ENCODE measurements around the gene XPNPEP1. TPM values are rescaled to one million over a fixed set of nuclear protein-coding genes. Genes with fewer than 3 reads are reported as not detected.

XPNPEP1 gene
- total RNA-seq, 1 experiment from 2014 or later, result 71.3 TPM

DNA sequence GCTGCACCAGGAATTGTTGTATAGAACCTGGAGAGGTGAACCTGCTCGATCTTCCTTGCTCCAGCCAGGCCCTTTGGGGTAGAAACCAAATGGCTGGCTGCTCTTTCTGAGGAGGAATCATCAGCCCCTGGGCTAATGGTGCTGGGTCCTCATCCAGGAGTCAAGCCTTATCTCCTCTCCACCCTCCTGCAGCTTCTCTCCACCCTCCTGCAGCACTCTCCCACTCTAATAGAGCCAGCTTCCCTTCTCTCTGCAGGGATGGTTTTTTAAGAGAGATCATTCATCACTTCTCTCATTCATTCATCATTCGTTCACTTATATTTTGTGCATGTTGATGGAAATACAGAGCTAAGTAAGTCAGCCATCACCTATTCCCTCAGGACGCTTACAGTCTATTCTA, 103.5 kb downstream of the XPNPEP1 start:
- Histone ChIP-seq H4K91ac (ENCODE audit: insufficient read length, low read depth, low read length) (no peak overlapping the region), H3K4ac (ENCODE audit: low read depth, low read length) (no peak overlapping the region)

More for the DNA sequence above, 103.5 kb downstream of the XPNPEP1 start:
- Mint-ChIP-seq H3K4me3 (no peak overlapping the region), H3K27me3 (ENCODE audit: low read depth) (no peaks in the 10 kb centered on the region), H3K36me3 (ENCODE audit: insufficient read depth in 1 of 3, low read depth in 3 of 3) (no peaks in the 10 kb centered on the region), H3K4me1 (peaks cover 4 to 9% of the 10 kb centered on the region in 2 experiments; a peak in 2 of 4 replicates), H3K9me3 (no peaks in the 10 kb centered on the region), H3K27ac (no peak overlapping the region)
- H2BK15ac ChIP-seq (ENCODE audit: low read depth, low read length), result no peak overlapping the region
- no peak overlapping the region for H2AK5ac ChIP-seq (ENCODE audit: insufficient read length, low read length)
- WGBS (ENCODE audit: extremely low coverage, insufficient read length, low lambda C conversion rate), result no CpG with 5 or more reads among the region's 3 CpGs
- H3K4me2 ChIP-seq (ENCODE audit: insufficient read depth, insufficient read length, low read length), result no peak overlapping the region
- no peaks in the 10 kb centered on the region for H3K79me1 ChIP-seq (ENCODE audit: insufficient read depth, low read depth, low read length, poor library complexity, severe bottlenecking)
- H4K20me1 ChIP-seq (ENCODE audit: control insufficient read depth, insufficient read depth, insufficient read length), result no peaks in the 10 kb centered on the region
- H3K9me3 ChIP-seq (ENCODE audit: control insufficient read depth, low read depth, low read length), result no peaks in the 10 kb centered on the region
- no peaks in the 10 kb centered on the region for H3K4me1 ChIP-seq (ENCODE audit: insufficient read depth, low read length)
- 0 out of 2 replicates have a peak, but pooled peaks cover 1% of the 10 kb centered on the region for H3K79me2 ChIP-seq (ENCODE audit: insufficient read depth, low read length)
- no peak overlapping the region for H2BK20ac ChIP-seq (ENCODE audit: low read depth, low read length, poor library complexity, severe bottlenecking)
- no peak for DNase-seq
- no peak overlapping the region for H3K9ac ChIP-seq (ENCODE audit: extremely low read depth, insufficient read length, low read length)
- no peak overlapping the region for H3T11ph ChIP-seq (ENCODE audit: low read length)
- H2BK5ac ChIP-seq (ENCODE audit: insufficient read length, low read length), result no peak overlapping the region
- H4K8ac ChIP-seq (replicated peaks; ENCODE audit: insufficient read length, low read depth, low read length), result no peak overlapping the region
- no peak overlapping the region for H3K56ac ChIP-seq (ENCODE audit: insufficient read length, low read depth, low read length)
- no peak overlapping the region for H2BK12ac ChIP-seq (ENCODE audit: insufficient read length, low read depth, low read length)
- H3K27ac ChIP-seq (ENCODE audit: insufficient read length, low read depth, low read length), result no peak overlapping the region
- no peaks in the 10 kb centered on the region for H3K23me2 ChIP-seq (ENCODE audit: insufficient read length, low read depth, low read length, poor library complexity, severe bottlenecking)
- H3K18ac ChIP-seq (ENCODE audit: insufficient read length, low read depth, low read length), result no peak overlapping the region
- no peak for TF ChIP-seq CTCF (conservative IDR thresholded peaks at IDR 0.05)
- H4K5ac ChIP-seq (ENCODE audit: insufficient read length, low read depth, low read length), result no peak overlapping the region
- H3K27me3 ChIP-seq (ENCODE audit: insufficient read depth, low read length), result no peaks in the 10 kb centered on the region
- H2BK120ac ChIP-seq (ENCODE audit: low read depth, low read length, poor library complexity, severe bottlenecking), result no peak overlapping the region
- H3K23ac ChIP-seq (ENCODE audit: insufficient read length, low read depth, low read length), result no peak overlapping the region
- H2AFZ ChIP-seq (ENCODE audit: low read length), result no peak overlapping the region
- no peak overlapping the region for H3K14ac ChIP-seq (ENCODE audit: insufficient read depth, low read length)

Other genes with a start within 250 kb of the XPNPEP1 start
- 59.9 and 66.4 TPM in 2 replicates for gene ADD3, start 84.5 kb upstream of the XPNPEP1 start, total RNA-seq (2021)

Measured in H9 (cell line).